GM18507 (cell line): ENCODE results near the gene ITPKA.

Source experiments
- DNase-seq: peaks from one replicate; pipeline ENCODE4 v3.0.0; 2011; ENCODE audit warnings: low read depth; ENCODE audit not compliant: insufficient read length; ENCODE audit errors: extremely low spot score
- FAIRE-seq: peaks from 2 replicates; lab custom pipeline; 2011; peaks lifted over from hg19 to GRCh38; lab: Jason Lieb, UNC

Gene ITPKA

GRCh38 chr15:41505776-41506175 is 12.1 kb downstream of the ITPKA start:
- no peak for DNase-seq
- FAIRE-seq: no peak

- FAIRE-seq: no peak
- DNase-seq: no peak
Observed at GRCh38 chr15:41506796-41507341, 13.2 kb downstream of the ITPKA start.

- DNase-seq (no peak), FAIRE-seq (no peak)
Observed at GRCh38 chr15:41507820-41508290, 14.2 kb downstream of the ITPKA start.

GRCh38 chr15:41510728-41511127 is 17.1 kb downstream of the ITPKA start:
- DNase-seq (no peak), FAIRE-seq (no peak)

GRCh38 chr15:41511331-41511898 is 17.7 kb downstream of the ITPKA start:
- DNase-seq (no peak), FAIRE-seq (no peak)

- FAIRE-seq: no peak
- no peak for DNase-seq
Observed at GRCh38 chr15:41511899-41512369, 18.3 kb downstream of the ITPKA start.

GRCh38 chr15:41512512-41512939 is 18.9 kb downstream of the ITPKA start:
- no peak for FAIRE-seq

GRCh38 chr15:41512940-41513505 is 19.3 kb downstream of the ITPKA start:
- DNase-seq: no peak
- peak; percentile 9 for FAIRE-seq

More at GRCh38 chr15:41512512-41512939, 18.9 kb downstream of the ITPKA start:
- DNase-seq: no peak

- peak; percentile 38 for FAIRE-seq
Observed at GRCh38 chr15:41513506-41514227, 20.0 kb downstream of the ITPKA start, which contains the start of gene LTK. TSS of gene LTK (minus strand) at chr15:41513827. CDS start at chr15:41513709, 118 bp downstream.

GRCh38 chr15:41517895-41518449 is 24.3 kb downstream of the ITPKA start:
- FAIRE-seq: no peak
- DNase-seq: no peak

More at GRCh38 chr15:41513506-41514227, 20.0 kb downstream of the ITPKA start, which contains the start of gene LTK:
- no peak for DNase-seq

GRCh38 chr15:41520636-41521035 is 27.0 kb downstream of the ITPKA start:
- DNase-seq (no peak), FAIRE-seq (no peak)

- FAIRE-seq: no peak
Observed at GRCh38 chr15:41521614-41522013, 27.9 kb downstream of the ITPKA start.

GRCh38 chr15:41523097-41523496 is 29.4 kb downstream of the ITPKA start:
- FAIRE-seq (no peak), DNase-seq (no peak)

More at GRCh38 chr15:41521614-41522013, 27.9 kb downstream of the ITPKA start:
- no peak for DNase-seq

- FAIRE-seq: no peak
- DNase-seq: no peak
Observed at GRCh38 chr15:41530363-41530956, 36.8 kb downstream of the ITPKA start.

- FAIRE-seq: no peak
- DNase-seq: no peak
Observed at GRCh38 chr15:41535544-41535943, 41.9 kb downstream of the ITPKA start.

GRCh38 chr15:41536866-41537265 is 43.2 kb downstream of the ITPKA start:
- DNase-seq (no peak), FAIRE-seq (no peak)

GRCh38 chr15:41543521-41543870 is 49.8 kb downstream of the ITPKA start:
- DNase-seq (no peak), FAIRE-seq (no peak)

- no peak for FAIRE-seq
- no peak for DNase-seq
Observed at GRCh38 chr15:41544650-41545015, 51.0 kb downstream of the ITPKA start.

- FAIRE-seq: no peak
- DNase-seq: no peak
Observed at GRCh38 chr15:41545218-41545617, 51.5 kb downstream of the ITPKA start.
